Skeletal muscle tissue (tissue), 4 donors: ENCODE data around the gene CHD6. TPM values are rescaled to one million over a fixed set of nuclear protein-coding genes. Genes with fewer than 3 reads are reported as not detected.

Experiments
- H3K27ac ChIP-seq: one replicate; pipeline ENCODE4 v1.7.0; 2013; ENCODE audit warnings: mild to moderate bottlenecking, low read depth, low read length, inconsistent platforms
- H3K27me3 ChIP-seq, 3 donors: one replicate each; pipeline ENCODE4 v1.7.0; 2013; ENCODE audit warnings: low read length in 3 of 3; ENCODE audit not compliant: control insufficient read depth in 3 of 3, insufficient read depth in 3 of 3
- H3K36me3 ChIP-seq, 3 donors: one replicate each; pipeline ENCODE4 v1.7.0; 2013; ENCODE audit warnings: low read length in 3 of 3; ENCODE audit not compliant: control insufficient read depth in 3 of 3, insufficient read depth in 3 of 3
- H3K4me1 ChIP-seq, 3 donors: one replicate each; pipeline ENCODE4 v1.7.0; 2013; ENCODE audit warnings: low read length in 3 of 3, mild to moderate bottlenecking in 3 of 3; ENCODE audit not compliant: control insufficient read depth in 3 of 3, insufficient read depth in 3 of 3
- H3K4me3 ChIP-seq, 3 donors: one replicate each; pipeline ENCODE4 v1.7.0; 2013; ENCODE audit warnings: low read length in 3 of 3
- H3K9ac ChIP-seq, 3 donors: one replicate each; pipeline ENCODE4 v1.7.0; 2013; ENCODE audit warnings: low read length in 3 of 3, mild to moderate bottlenecking in 3 of 3, moderate library complexity in 2 of 3, low read depth in 1 of 3
- H3K9me3 ChIP-seq, 3 donors: one replicate each; pipeline ENCODE4 v1.7.0; 2013; ENCODE audit warnings: low read length in 3 of 3; ENCODE audit not compliant: control insufficient read depth in 3 of 3
- total RNA-seq: library from RNA; depleted of rRNA; stranded (reverse); fragments of >200 nt; gene quantifications from one replicate; pipeline ENCODE4 v1.2.3, GENCODE V29; 2014
- donor health status: Osteomylitis.

Gene CHD6
- total RNA-seq, 1 donor from 2014 or later = 45.9 TPM

GRCh38 chr20:41501376-41501775 is 116.8 kb downstream of the CHD6 start:
- no peak overlapping the region for H3K9ac ChIP-seq

GRCh38 chr20:41499961-41500725 is 118.0 kb downstream of the CHD6 start:
- Histone ChIP-seq H3K36me3 (peaks cover 4 to 25% (median 8%) of the 10 kb centered on the region in 3 donors), H3K4me3 (no peak overlapping the region), H3K9ac (no peak overlapping the region), H3K27me3 (no peaks in the 10 kb centered on the region), H3K4me1 (peaks cover 0 to 8% (median 7%) of the 10 kb centered on the region in 3 donors), H3K9me3 (no peaks in the 10 kb centered on the region), H3K27ac (no peak overlapping the region)

More at GRCh38 chr20:41501376-41501775, 116.8 kb downstream of the CHD6 start:
- Histone ChIP-seq H3K4me1 (peaks cover 0 to 8% (median 7%) of the 10 kb centered on the region in 3 donors), H3K9me3 (no peaks in the 10 kb centered on the region), H3K4me3 (no peak overlapping the region), H3K27ac (no peak overlapping the region), H3K36me3 (peaks cover 2 to 17% (median 8%) of the 10 kb centered on the region in 3 donors), H3K27me3 (no peaks in the 10 kb centered on the region)

- H3K36me3 ChIP-seq = peaks cover 4 to 25% (median 8%) of the 10 kb centered on the region in 3 donors
These were observed 119.1 kb downstream of the CHD6 start for GRCh38 chr20:41499064-41499463.

GRCh38 chr20:41497186-41497895 is 120.8 kb downstream of the CHD6 start:
- Histone ChIP-seq H3K9ac (no peak overlapping the region), H3K27ac (no peak overlapping the region), H3K4me3 (no peak overlapping the region), H3K9me3 (no peaks in the 10 kb centered on the region), H3K36me3 (peaks cover 4 to 35% (median 11%) of the 10 kb centered on the region in 3 donors), H3K4me1 (peaks cover 0 to 8% (median 7%) of the 10 kb centered on the region in 3 donors), H3K27me3 (no peaks in the 10 kb centered on the region)

More at GRCh38 chr20:41499064-41499463, 119.1 kb downstream of the CHD6 start:
- Histone ChIP-seq H3K4me3 (no peak overlapping the region), H3K27ac (no peak overlapping the region), H3K27me3 (no peaks in the 10 kb centered on the region), H3K9ac (no peak overlapping the region), H3K9me3 (no peaks in the 10 kb centered on the region), H3K4me1 (peaks cover 0 to 8% (median 7%) of the 10 kb centered on the region in 3 donors)

- peaks cover 19 to 53% (median 30%) of the 10 kb centered on the region in 3 donors for H3K36me3 ChIP-seq
These were observed 123.7 kb downstream of the CHD6 start for GRCh38 chr20:41494451-41494850.

GRCh38 chr20:41483553-41483930 is 134.6 kb downstream of the CHD6 start:
- Histone ChIP-seq H3K36me3 (peaks cover 16 to 65% (median 37%) of the 10 kb centered on the region in 3 donors), H3K4me1 (no peaks in the 10 kb centered on the region), H3K9ac (no peak overlapping the region), H3K27ac (no peak overlapping the region), H3K4me3 (no peak overlapping the region), H3K9me3 (no peaks in the 10 kb centered on the region), H3K27me3 (no peaks in the 10 kb centered on the region)

More at GRCh38 chr20:41494451-41494850, 123.7 kb downstream of the CHD6 start:
- Histone ChIP-seq H3K27ac (no peak overlapping the region), H3K4me1 (no peaks in the 10 kb centered on the region), H3K4me3 (no peak overlapping the region), H3K9me3 (no peaks in the 10 kb centered on the region), H3K27me3 (no peaks in the 10 kb centered on the region), H3K9ac (no peak overlapping the region)

- H3K4me1 ChIP-seq = no peaks in the 10 kb centered on the region
- H3K9ac ChIP-seq = no peak overlapping the region
- H3K27me3 ChIP-seq = no peaks in the 10 kb centered on the region
- no peak overlapping the region for H3K27ac ChIP-seq
- peaks cover 16 to 61% (median 31%) of the 10 kb centered on the region in 3 donors for H3K36me3 ChIP-seq
- no peak overlapping the region for H3K4me3 ChIP-seq
- H3K9me3 ChIP-seq = no peaks in the 10 kb centered on the region
These were observed 135.3 kb downstream of the CHD6 start for GRCh38 chr20:41482647-41483552.

- H3K4me3 ChIP-seq = no peak overlapping the region
- no peak overlapping the region for H3K9ac ChIP-seq
- no peak overlapping the region for H3K27ac ChIP-seq
- peaks cover 15 to 39% (median 16%) of the 10 kb centered on the region in 3 donors for H3K36me3 ChIP-seq
- H3K27me3 ChIP-seq = no peaks in the 10 kb centered on the region
- no peaks in the 10 kb centered on the region for H3K9me3 ChIP-seq
- H3K4me1 ChIP-seq = peaks cover 10 to 15% (median 13%) of the 10 kb centered on the region in 3 donors
These were observed 138.0 kb downstream of the CHD6 start for GRCh38 chr20:41480054-41480770.

- no peaks in the 10 kb centered on the region for H3K27me3 ChIP-seq
- H3K27ac ChIP-seq = no peak overlapping the region
- no peak overlapping the region for H3K9ac ChIP-seq
- peaks cover 8 to 29% (median 10%) of the 10 kb centered on the region in 3 donors for H3K36me3 ChIP-seq
- no peaks in the 10 kb centered on the region for H3K9me3 ChIP-seq
- H3K4me1 ChIP-seq = peaks cover 10 to 18% (median 14%) of the 10 kb centered on the region in 3 donors
- H3K4me3 ChIP-seq = no peak overlapping the region
These were observed 139.1 kb downstream of the CHD6 start for GRCh38 chr20:41479113-41479512.
